GM13977 (cell line): ENCODE data around the gene CCDC192.

Source experiments
- DNase-seq: peaks from one replicate; pipeline ENCODE4 v3.0.0; 2012; ENCODE audit warnings: low spot score
- CTCF ChIP-seq: IDR thresholded peaks from 2 replicates; pipeline ENCODE4 v1.5.1; 2012; ENCODE audit warnings: mild to moderate bottlenecking, control low read depth; ENCODE audit not compliant: insufficient read depth; ENCODE audit errors: extremely low read depth, missing control alignments
- in situ Hi-C: fragments of 300-500 bp; cut with MboI; formaldehyde crosslinking; loops from one replicate; pipeline ENCODE4 v1.12.0; 2022; ENCODE audit warnings: low sequenced_read_pairs, low pct_unique_long_range_greater_than_20kb, mixed read lengths, inconsistent platforms; ENCODE audit not compliant: unreplicated experiment

The CCDC192 gene

DNA sequence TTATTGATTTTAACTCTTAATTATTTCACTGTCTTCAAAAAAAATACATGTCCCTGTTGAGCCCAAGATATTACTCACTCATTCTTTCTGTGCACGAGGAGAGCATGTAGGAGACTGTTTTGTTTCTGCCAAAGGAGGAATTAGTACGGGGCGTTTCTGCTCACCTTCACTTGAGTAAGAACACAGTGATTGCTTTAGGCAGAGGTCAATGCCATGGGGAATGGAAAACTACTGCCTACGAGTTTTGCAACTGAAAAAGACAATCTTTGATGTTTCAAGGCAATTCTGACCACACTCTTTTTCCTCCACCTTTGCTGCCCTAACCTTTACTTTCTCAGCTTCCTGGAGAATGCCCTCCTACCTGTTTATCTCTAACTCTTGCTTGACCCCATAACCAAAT lies 109.4 kb downstream of the CCDC192 start:
- no peak for TF ChIP-seq CTCF
- in situ Hi-C loops, result no loop called here
- no peak for DNase-seq

GRCh38 chr5:127813633-127814587 lies 110.7 kb downstream of the CCDC192 start:
- DNase-seq, result no peak
- in situ Hi-C loops, result no loop called here

DNA sequence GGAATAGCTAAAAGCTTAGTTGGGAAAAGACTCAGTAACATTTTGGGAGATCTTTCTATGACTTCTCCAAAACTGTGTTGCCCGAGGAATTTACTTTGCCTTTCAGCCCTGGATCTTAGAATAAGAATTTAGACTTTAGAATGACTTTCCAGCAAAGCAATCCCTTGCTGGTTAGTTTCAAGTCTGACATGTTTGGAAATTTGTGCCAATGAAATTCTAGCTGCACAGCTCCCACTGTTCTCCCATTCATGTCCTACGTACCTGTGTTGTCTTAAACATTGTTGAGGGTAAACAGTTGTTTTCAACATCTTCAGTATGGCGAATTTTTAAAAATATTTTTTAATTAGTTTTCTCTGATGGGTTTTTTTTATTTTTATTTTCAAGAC lies 111.4 kb downstream of the CCDC192 start:
- in situ Hi-C loops, result no loop called here
- no peak for TF ChIP-seq CTCF
- no peak for DNase-seq

More at GRCh38 chr5:127813633-127814587, 110.7 kb downstream of the CCDC192 start:
- TF ChIP-seq CTCF, result no peak

- in situ Hi-C loops, result no loop called here
- TF ChIP-seq CTCF, result no peak
- no peak for DNase-seq
Measured at GRCh38 chr5:127820910-127821553, 117.8 kb downstream of the CCDC192 start.

DNA sequence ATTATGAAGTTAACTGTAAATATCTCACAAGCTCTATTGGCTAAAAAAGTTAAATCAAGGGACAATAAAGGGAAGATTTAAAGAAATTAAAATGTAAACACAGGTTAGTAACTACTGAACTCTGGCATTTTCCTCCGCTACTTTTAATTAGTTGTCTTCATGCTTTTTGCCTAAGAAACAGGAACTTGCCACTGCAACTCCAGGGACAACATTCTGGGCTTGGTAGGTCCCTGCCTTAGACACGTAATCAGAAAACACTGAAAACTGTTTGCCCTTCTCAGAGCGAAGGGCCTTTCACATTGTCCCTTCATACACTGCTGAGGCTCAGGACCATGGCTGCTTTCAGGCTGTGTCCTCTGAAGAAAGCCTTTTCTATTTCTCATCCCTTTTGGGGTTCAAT lies 118.7 kb downstream of the CCDC192 start:
- in situ Hi-C loops, result no loop called here

DNA sequence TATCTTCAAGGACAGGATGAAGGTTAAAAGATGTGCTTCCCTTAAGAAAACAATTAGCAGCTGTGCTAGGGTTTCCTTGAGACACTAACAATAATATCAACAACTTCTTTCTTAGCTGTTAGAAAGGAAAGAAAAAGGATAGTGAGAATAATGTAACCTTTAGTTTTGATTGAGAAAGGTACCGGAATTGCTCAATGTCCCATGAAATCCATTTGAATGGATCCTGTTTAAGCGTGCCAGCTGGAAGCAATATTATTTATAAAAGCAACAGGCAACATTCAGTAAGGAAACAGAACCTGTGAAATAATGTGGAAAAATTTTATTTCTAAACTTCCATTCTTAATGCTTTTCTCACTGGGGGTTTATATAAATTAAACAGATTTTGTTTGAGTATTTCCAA lies 120.9 kb downstream of the CCDC192 start:
- no peak for TF ChIP-seq CTCF
- in situ Hi-C loops, result no loop called here

More for the DNA sequence above, 118.7 kb downstream of the CCDC192 start:
- DNase-seq, result no peak
- no peak for TF ChIP-seq CTCF

More for the DNA sequence above, 120.9 kb downstream of the CCDC192 start:
- DNase-seq, result no peak
